Heart left ventricle (tissue), 13 donors: Measurements from ENCODE around the gene DNAH5.

Experiments used
- CTCF ChIP-seq, 12 donors: fragments of 200-600 bp; sonication (generic) in 4 of 12; IDR thresholded peaks; one replicate each; pipeline versions ENCODE4 v1.5.0 to v1.8.0; 2018 to 2022; ENCODE audit warnings: antibody characterized with exemption in 12 of 12, mild to moderate bottlenecking in 5 of 12
- POLR2A ChIP-seq, 2 donors: fragments of 450-650 bp; IDR thresholded peaks; one replicate each; pipeline ENCODE4 v1.6.1; 2017; ENCODE audit warnings: antibody characterized with exemption in 2 of 2, mild to moderate bottlenecking in 2 of 2, moderate library complexity in 2 of 2
- donor health status: ischemic (EF 13 %, LVEDD 7.1; RV severe dilation, severe dysfunction).
- donor health status: DM: no; HTN: yes; CAD: no.
- donor health status: DM: no; HTN: no; CAD: no.
- donor health status: ischemic (EF 25% LVEDD 6.9; RV normal size, moderate dysfunction).
- donor health status: ischemic (EF 25% LVEDD 5.7; RV mildly dilated, moderate dysfunction).
- donor health status: ischemic (EF 35%, LVEDD 5.7; RV mildly dilated, moderate dysfunction).
- donor health status: nonischemic (EF 11% LVEDD 7.7; RV severe dilation, severe dysfunction).
- donor health status: DM: yes; HTN: yes; CAD: no.
- donor health status: PGD.
- donor health status: ischemic (EF 29% LVEDD 5.4; RV normal size, mild dysfunction).
- donor health status: nonischemic (EF 23%, LVEDD 6.1; RV moderate dilation, normal function).

- TF ChIP-seq CTCF (IDR thresholded peaks at IDR 0.05) (no peak), POLR2A (IDR thresholded peaks at IDR 0.05) (no peak)
These were observed 113.1 kb downstream of the DNAH5 start for GRCh38 chr5:13831351-13831750.
